ENCODE data around the gene NKD1.

The NKD1 gene

DNA sequence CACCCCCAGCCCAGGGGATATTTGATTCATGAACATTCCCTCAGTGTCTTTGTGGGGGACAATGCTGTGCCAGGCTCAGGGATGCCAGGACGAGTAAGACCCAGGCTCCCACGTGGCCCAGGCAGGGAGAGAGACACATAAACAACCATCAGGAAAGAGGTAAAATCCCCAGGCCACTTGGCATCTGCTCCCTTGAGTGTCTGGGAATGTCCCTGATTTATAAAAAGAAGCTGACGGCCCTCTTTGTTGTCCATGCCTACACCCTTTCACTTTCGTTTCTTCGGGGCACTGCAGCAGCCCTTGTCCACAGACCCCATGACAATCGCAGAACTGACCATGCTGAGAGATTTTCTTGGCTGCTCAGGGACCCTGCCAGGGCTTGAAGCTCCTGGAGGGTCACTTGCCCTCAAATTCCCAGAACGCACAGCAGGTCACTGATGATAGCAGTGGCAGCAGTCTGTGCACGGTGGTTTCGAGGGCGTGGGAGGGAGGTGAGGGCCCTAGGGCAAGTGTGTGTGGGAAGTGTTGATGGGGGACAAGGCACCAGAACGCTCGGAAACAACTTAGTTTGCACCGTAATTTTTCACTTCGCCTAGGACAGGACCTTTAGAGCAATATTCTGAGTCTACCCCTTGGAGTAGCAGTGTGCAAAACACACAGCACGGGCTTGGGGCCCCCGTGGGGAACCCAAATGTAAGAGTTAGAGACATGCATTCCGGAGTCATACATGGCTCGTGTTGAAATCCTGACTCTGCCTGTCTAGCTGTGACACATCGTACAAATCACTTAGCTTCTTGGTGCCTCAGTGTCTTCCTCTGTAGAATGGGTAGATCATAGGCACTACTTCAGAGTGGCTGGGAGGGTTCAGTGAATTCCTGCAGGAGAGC lies 149.9 kb downstream of the NKD1 start:
- DNase-seq = peak in 1 of 2 donors; percentile 58

Measured in inflammatory macrophage (primary cell).